ENCODE measurements around the gene DNAAF1.

DNA sequence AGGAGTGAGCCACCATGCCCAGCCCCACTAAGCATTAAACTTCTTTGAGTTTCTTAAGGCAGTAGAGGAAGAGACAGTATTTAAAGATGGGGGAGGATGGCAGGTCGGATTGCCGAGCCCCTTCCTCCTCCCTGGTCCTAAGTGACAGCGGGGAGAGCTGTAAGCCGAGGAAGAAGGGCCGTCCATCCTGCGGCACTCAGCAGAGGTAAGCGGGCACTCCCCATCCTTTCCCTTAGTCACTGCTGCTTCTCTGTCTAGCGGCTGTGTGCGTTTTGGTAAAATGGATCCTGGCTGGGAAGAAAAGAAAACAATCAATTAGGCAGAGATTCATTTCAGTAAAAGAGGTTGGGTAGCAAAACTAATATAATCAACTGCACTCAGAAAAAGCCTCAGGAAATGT lies 13.9 kb downstream of the DNAAF1 start:
- TF ChIP-seq, protein P1, sequence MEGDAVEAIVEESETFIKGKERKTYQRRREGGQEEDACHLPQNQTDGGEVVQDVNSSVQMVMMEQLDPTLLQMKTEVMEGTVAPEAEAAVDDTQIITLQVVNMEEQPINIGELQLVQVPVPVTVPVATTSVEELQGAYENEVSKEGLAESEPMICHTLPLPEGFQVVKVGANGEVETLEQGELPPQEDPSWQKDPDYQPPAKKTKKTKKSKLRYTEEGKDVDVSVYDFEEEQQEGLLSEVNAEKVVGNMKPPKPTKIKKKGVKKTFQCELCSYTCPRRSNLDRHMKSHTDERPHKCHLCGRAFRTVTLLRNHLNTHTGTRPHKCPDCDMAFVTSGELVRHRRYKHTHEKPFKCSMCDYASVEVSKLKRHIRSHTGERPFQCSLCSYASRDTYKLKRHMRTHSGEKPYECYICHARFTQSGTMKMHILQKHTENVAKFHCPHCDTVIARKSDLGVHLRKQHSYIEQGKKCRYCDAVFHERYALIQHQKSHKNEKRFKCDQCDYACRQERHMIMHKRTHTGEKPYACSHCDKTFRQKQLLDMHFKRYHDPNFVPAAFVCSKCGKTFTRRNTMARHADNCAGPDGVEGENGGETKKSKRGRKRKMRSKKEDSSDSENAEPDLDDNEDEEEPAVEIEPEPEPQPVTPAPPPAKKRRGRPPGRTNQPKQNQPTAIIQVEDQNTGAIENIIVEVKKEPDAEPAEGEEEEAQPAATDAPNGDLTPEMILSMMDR (conservative IDR thresholded peaks at IDR 0.05; ENCODE audit: low read length): no peak
- no peak for TF ChIP-seq EZH2phosphoT487 (IDR thresholded peaks at IDR 0.05; ENCODE audit: borderline replicate concordance)

Data from Loucy (cell line).